HepG2 (cell line): ENCODE results near the gene KIF7. TPM values are rescaled to one million over a fixed set of nuclear protein-coding genes. Genes with fewer than 3 reads are reported as not detected.
A peak's percentile ranks its signal among the peaks of the same experiment; 100 is the strongest.

ENCODE experiments used
- ATAC-seq: fragments of 200-7000 bp; cut with Tn5 transposase; 3 replicates; pipeline ENCODE4 v1.9.1; 2020; ENCODE audit warnings: mild to moderate bottlenecking, moderate library complexity
- BruUV-seq: library from RNA; stranded (reverse); fragments of 400-500 nt; replicated peaks from 2 replicates; lab custom pipeline; 2021; lab: Mats Ljungman, UMichigan
- CTCF ChIA-PET: fragments of 300-600 bp; formaldehyde crosslinking; extraction: SDS; loops from one replicate; lab custom pipeline; 2021; ENCODE audit warnings: low total read pairs, inconsistent platforms, low intra/inter-chr PET ratio; lab: Yijun Ruan, JAX
- POLR2A ChIA-PET: fragments of 350-600 bp; sonication (Branson Sonifier 250); formaldehyde crosslinking; loops from one replicate; lab custom pipeline; 2020; ENCODE audit warnings: antibody characterized with exemption, inconsistent platforms; lab: Yijun Ruan, JAX
- DNase-seq: peaks from one replicate; pipeline ENCODE4 v3.0.0-alpha.2; 2015; ENCODE audit warnings: low spot score
- FAIRE-seq: peaks from 3 replicates; lab custom pipeline; 2011; peaks lifted over from hg19 to GRCh38; lab: Jason Lieb, UNC
- H2AFZ ChIP-seq: one replicate; pipeline ENCODE4 v1.6.1; 2011; ENCODE audit warnings: low read length, inconsistent platforms
- H3K27ac ChIP-seq: fragments of 300-600 bp; 3 replicates; pipeline ENCODE4 v1.8.0; 2011; ENCODE audit warnings: mixed run types, mild to moderate bottlenecking, mixed read lengths, low read length, inconsistent platforms; ENCODE audit not compliant: insufficient read depth; ENCODE audit errors: extremely low read length
- H3K27me3 ChIP-seq, 2 experiments: fragments of 200-600 bp in 1 of 2; 2 replicates in 1 of 2; 3 replicates in 1 of 2; pipeline versions ENCODE4 v1.6.0 to v1.8.0; 2011; ENCODE audit warnings: low read length in 2 of 2, mild to moderate bottlenecking in 2 of 2, moderate library complexity in 2 of 2, inconsistent platforms in 1 of 2; ENCODE audit not compliant: insufficient read depth in 2 of 2, control insufficient read depth in 1 of 2
- H3K36me3 ChIP-seq, 2 experiments: fragments of 200-600 bp in 1 of 2; replicated peaks in 1 of 2; 2 replicates in 1 of 2; 3 replicates in 1 of 2; pipeline versions ENCODE4 v1.5.1 to v1.8.0; 2011; ENCODE audit warnings: low read length in 2 of 2, inconsistent platforms in 1 of 2; ENCODE audit not compliant: insufficient read depth in 2 of 2, control insufficient read depth in 1 of 2
- H3K4me1 ChIP-seq: 2 replicates; pipeline ENCODE4 v1.5.1; 2012; ENCODE audit warnings: low read length, inconsistent platforms; ENCODE audit not compliant: insufficient read depth
- H3K4me2 ChIP-seq: 2 replicates; pipeline ENCODE4 v1.6.0; 2011; ENCODE audit warnings: low read depth, low read length, inconsistent platforms
- H3K4me3 ChIP-seq, 3 experiments: fragments of 200-600 bp in 1 of 3; sonication (generic), shearing (Covaris generic) in 1 of 3; replicated peaks in 1 of 3; 2 replicates each; pipeline ENCODE4 v1.5.1; 2011 to 2016; ENCODE audit warnings: low read length in 3 of 3, inconsistent platforms in 2 of 3, low read depth in 2 of 3, mild to moderate bottlenecking in 2 of 3, control low read depth in 1 of 3, mixed read lengths in 1 of 3; ENCODE audit not compliant: insufficient read depth in 1 of 3
- H3K79me2 ChIP-seq: one replicate; pipeline ENCODE4 v1.6.1; 2011; ENCODE audit warnings: low read length, inconsistent platforms; ENCODE audit not compliant: insufficient read depth
- H3K9ac ChIP-seq: 2 replicates; pipeline ENCODE4 v1.6.0; 2011; ENCODE audit warnings: mild to moderate bottlenecking, low read depth, low read length, inconsistent platforms; ENCODE audit not compliant: insufficient read depth
- H3K9me3 ChIP-seq: 2 replicates; pipeline ENCODE4 v1.5.1; 2012; ENCODE audit warnings: mild to moderate bottlenecking, low read length
- H4K20me1 ChIP-seq: 2 replicates; pipeline ENCODE4 v1.6.0; 2011; ENCODE audit warnings: inconsistent platforms, mild to moderate bottlenecking, low read length, moderate library complexity; ENCODE audit not compliant: insufficient read depth
- ATRX ChIP-seq: sonication (generic); formaldehyde crosslinking; IDR thresholded peaks from 2 replicates; pipeline ENCODE4 v1.4.0; 2020; ENCODE audit warnings: missing genetic modification reagents, borderline replicate concordance
- FOSL2 ChIP-seq: sonication (generic); formaldehyde crosslinking; IDR thresholded peaks from 2 replicates; pipeline ENCODE4 v1.4.0; 2020; ENCODE audit warnings: missing genetic modification reagents
- FOXA3 ChIP-seq: IDR thresholded peaks from 2 replicates; pipeline ENCODE4 v1.6.1; 2016; ENCODE audit warnings: missing genetic modification reagents, missing compliant biosample characterization
- FOXO4 ChIP-seq: sonication (generic); formaldehyde crosslinking; conservative IDR thresholded peaks from 2 replicates; pipeline ENCODE4 v1.8.1; 2023; ENCODE audit warnings: missing genetic modification reagents
- HMGXB4 ChIP-seq, 2 experiments: sonication (generic) in 1 of 2; formaldehyde crosslinking in 1 of 2; IDR thresholded peaks; 2 replicates each; pipeline versions ENCODE4 v1.4.0 to v1.6.1; 2018 to 2020; ENCODE audit warnings: missing genetic modification reagents in 2 of 2, borderline replicate concordance in 1 of 2, low read depth in 1 of 2, mild to moderate bottlenecking in 1 of 2, missing biosample characterization in 1 of 2
- HNF4G ChIP-seq, 2 experiments: sonication (generic) in 1 of 2; formaldehyde crosslinking in 1 of 2; IDR thresholded peaks; 2 replicates each; pipeline versions ENCODE4 v1.4.0 to v1.6.1; 2011 to 2020; ENCODE audit warnings: borderline replicate concordance in 2 of 2, low read depth in 2 of 2, mild to moderate bottlenecking in 2 of 2, low read length in 1 of 2, missing genetic modification reagents in 1 of 2, moderate library complexity in 1 of 2
- MEIS2 ChIP-seq: sonication (generic); formaldehyde crosslinking; IDR thresholded peaks from 2 replicates; pipeline ENCODE4 v1.9.0; 2021; ENCODE audit warnings: mild to moderate bottlenecking, missing genetic modification reagents
- POGZ ChIP-seq: sonication (generic); formaldehyde crosslinking; IDR thresholded peaks from 2 replicates; pipeline ENCODE4 v1.4.0; 2020; ENCODE audit warnings: mild to moderate bottlenecking, missing genetic modification reagents
- RFX5 ChIP-seq: IDR thresholded peaks from 2 replicates; pipeline ENCODE4 v1.6.1; 2011; ENCODE audit warnings: low read depth, low read length, improper control_type of control experiment
- SPEN ChIP-seq: sonication (generic); formaldehyde crosslinking; IDR thresholded peaks from 2 replicates; pipeline ENCODE4 v1.5.1; 2020; ENCODE audit warnings: low read depth, mild to moderate bottlenecking, missing genetic modification reagents
- STAG1 ChIP-seq: sonication (generic); formaldehyde crosslinking; IDR thresholded peaks from 2 replicates; pipeline ENCODE4 v1.4.0; 2020; ENCODE audit warnings: missing genetic modification reagents
- TOE1 ChIP-seq: sonication (generic); formaldehyde crosslinking; IDR thresholded peaks from 2 replicates; pipeline ENCODE4 v1.4.0; 2020; ENCODE audit warnings: mild to moderate bottlenecking, missing genetic modification reagents
- YY1 ChIP-seq: IDR thresholded peaks from 2 replicates; pipeline ENCODE4 v1.6.1; 2011; ENCODE audit warnings: low read length, low read depth, moderate library complexity, mild to moderate bottlenecking; ENCODE audit not compliant: insufficient read depth, insufficient replicate concordance
- ZNF329 ChIP-seq: sonication (generic); formaldehyde crosslinking; IDR thresholded peaks from 2 replicates; pipeline ENCODE4 v1.9.0; 2021; ENCODE audit warnings: low read depth, mild to moderate bottlenecking, missing genetic modification reagents
- ZNF546 ChIP-seq: sonication (generic); formaldehyde crosslinking; conservative IDR thresholded peaks from 2 replicates; pipeline ENCODE4 v1.8.1; 2023; ENCODE audit warnings: mild to moderate bottlenecking, missing genetic modification reagents
- WGBS: methylation state at CpG from one replicate; pipeline ENCODE4 v1.1.6; 2017; ENCODE audit warnings: low lambda C conversion rate; 5-methylcytosine and 5-hydroxymethylcytosine counted together
- in situ Hi-C: cut with HindIII; loops from 2 replicates; pipeline ENCODE4 v1.10.0; 2017; ENCODE audit warnings: low pct_unique_long_range_greater_than_20kb; ENCODE audit not compliant: extremely low pct_ligation_motif_present
- intact Hi-C: fragments of 100-400 bp; cut with micrococcal nuclease; formaldehyde crosslinking; loops from one replicate; pipeline ENCODE4 v1.10.0; 2022; ENCODE audit not compliant: unreplicated experiment
- polyA plus RNA-seq, 8 experiments: library from polyadenylated mRNA; depleted of rRNA in 3 of 8; stranded (reverse) in 7 of 8; unstranded in 1 of 8; fragments of >200 nt; fragmentation: Illumina TruSeq in 4 of 8; extraction: Trizol in 4 of 8; gene quantifications; 2 replicates each; pipeline versions ENCODE4 v1.2.1 to v1.2.3, GENCODE V29; 2011 to 2016; ENCODE audit warnings: low read depth in 4 of 8, missing spikeins in 1 of 8, mixed read lengths in 1 of 8; ENCODE audit not compliant: insufficient read depth in 1 of 8
- total RNA-seq, 5 experiments: library from RNA; depleted of rRNA; stranded (reverse); fragments of >200 nt; fragmentation: Illumina TruSeq; extraction: Trizol; gene quantifications; 2 replicates each; pipeline ENCODE4 v1.2.3, GENCODE V29; 2016; ENCODE audit warnings: low read depth in 1 of 5
- TF ChIP-seq, protein P1 (sequence below): sonication (generic); formaldehyde crosslinking; IDR thresholded peaks from 2 replicates; pipeline ENCODE4 v1.4.0; 2020; ENCODE audit warnings: missing genetic modification reagents
- TF ChIP-seq, protein P2 (sequence below): sonication (generic); formaldehyde crosslinking; IDR thresholded peaks from 2 replicates; pipeline ENCODE4 v1.8.0; 2022; ENCODE audit warnings: low read depth, missing genetic modification reagents

The KIF7 gene
- total and polyA plus RNA-seq, 2 of the 13 experiments (the other 11 are each of a cell fraction or from before 2014, with no cell fraction given), result 1.5 to 6.2 TPM

DNA sequence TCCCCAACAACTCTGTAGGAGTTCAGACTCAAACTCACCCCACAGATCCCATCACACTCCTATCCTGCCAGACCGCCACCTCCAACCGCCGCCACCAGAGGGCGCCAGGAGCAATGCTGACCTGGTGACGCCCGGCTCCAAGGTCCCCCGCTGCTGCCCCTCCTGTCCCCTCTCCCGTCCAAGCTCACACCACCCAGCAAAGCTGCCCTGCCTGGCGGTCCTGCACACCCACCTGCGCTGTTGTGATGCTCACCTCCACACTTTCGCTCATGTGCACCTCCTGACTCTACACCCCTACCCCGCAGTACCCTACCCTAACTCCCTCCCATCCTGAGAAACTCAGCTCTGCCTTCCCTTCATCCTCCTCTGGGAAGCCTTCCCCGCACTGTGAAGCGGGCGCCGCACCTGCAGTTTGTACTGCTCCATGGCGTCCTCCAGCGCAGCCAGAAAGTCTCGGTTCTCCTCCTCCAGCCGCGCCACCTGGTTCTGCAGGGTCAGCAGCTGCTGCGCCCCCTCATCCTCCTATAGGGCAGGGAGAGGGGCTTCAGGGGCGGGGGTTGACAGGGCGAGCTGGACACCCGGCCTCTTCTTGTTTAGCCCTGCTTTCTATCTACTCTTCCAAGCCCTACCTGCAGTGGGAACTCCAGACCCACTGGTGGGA is 7.9 kb downstream of the KIF7 start:
- H3K79me2 ChIP-seq, result no peaks in the 10 kb centered on the region
- H3K4me2 ChIP-seq, result peak overlapping the region; percentile 59
- ChIA-PET CTCF (interaction anchor here (2.1 kb wide), 1 partner anchor 27 kb away, joined by 28 read pairs; no protein-coding TSS in a partner anchor), POLR2A (interaction anchor here (1.0 kb wide), 1 partner anchor 33 kb away, joined by 3 read pairs; no protein-coding TSS in a partner anchor)
- no peak overlapping the region for H3K27ac ChIP-seq
- H3K4me1 ChIP-seq, result peaks cover 6% of the 10 kb centered on the region; the same call in 1 of the 2 replicates
- ATAC-seq (peak; percentile 95), DNase-seq (peak; percentile 57), FAIRE-seq (peak; percentile 60)
- no peaks in the 10 kb centered on the region for H3K27me3 ChIP-seq
- intact Hi-C loops (loop anchor here (1.0 kb wide), 1 partner anchor 27 kb away; no protein-coding TSS in a partner anchor), in situ Hi-C loops (no loop called here)
- no peaks in the 10 kb centered on the region for H4K20me1 ChIP-seq
- H2AFZ ChIP-seq, result no peak overlapping the region
- WGBS, result 72% methylated on average over 19 of the region's 25 CpGs
- BruUV-seq, result no TSS peak
- H3K9me3 ChIP-seq, result no peaks in the 10 kb centered on the region
- H3K4me3 ChIP-seq, result peak overlapping the region in 1 of 3 experiments; percentile 32; a peak in 1 of 6 replicates
- H3K9ac ChIP-seq, result no peak overlapping the region
- no peaks in the 10 kb centered on the region; a peak in 1 of 5 replicates for H3K36me3 ChIP-seq
- TF ChIP-seq YY1, result peak; percentile 53
- no peak for TF ChIP-seq POGZ
- TF ChIP-seq ATRX (CRISPR knock-in tag), result no peak
- TF ChIP-seq HNF4G (IDR thresholded peaks at IDR 0.05; ENCODE audit: borderline replicate concordance, low read depth, low read length), result peak; percentile 19; the same call in 1 of the 2 replicates
- no peak for TF ChIP-seq HNF4G (CRISPR knock-in tag; IDR thresholded peaks at IDR 0.05; ENCODE audit: borderline replicate concordance, low read depth)
- TF ChIP-seq SPEN, result 0 out of 2 replicates have a peak, but pooled peaks have one; percentile 31
- TF ChIP-seq, protein P1, sequence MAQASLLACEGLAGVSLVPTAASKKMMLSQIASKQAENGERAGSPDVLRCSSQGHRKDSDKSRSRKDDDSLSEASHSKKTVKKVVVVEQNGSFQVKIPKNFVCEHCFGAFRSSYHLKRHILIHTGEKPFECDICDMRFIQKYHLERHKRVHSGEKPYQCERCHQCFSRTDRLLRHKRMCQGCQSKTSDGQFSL (CRISPR knock-in tag), result 0 out of 2 replicates have a peak, but pooled peaks have one; percentile 31
- TF ChIP-seq FOSL2 (CRISPR knock-in tag), result 0 out of 2 replicates have a peak, but pooled peaks have one; percentile 21
- TF ChIP-seq ZNF329 (CRISPR knock-in tag), result no peak
- no peak for TF ChIP-seq ZNF546
- no peak for TF ChIP-seq FOXO4 (CRISPR knock-in tag)
- TF ChIP-seq, protein P2, sequence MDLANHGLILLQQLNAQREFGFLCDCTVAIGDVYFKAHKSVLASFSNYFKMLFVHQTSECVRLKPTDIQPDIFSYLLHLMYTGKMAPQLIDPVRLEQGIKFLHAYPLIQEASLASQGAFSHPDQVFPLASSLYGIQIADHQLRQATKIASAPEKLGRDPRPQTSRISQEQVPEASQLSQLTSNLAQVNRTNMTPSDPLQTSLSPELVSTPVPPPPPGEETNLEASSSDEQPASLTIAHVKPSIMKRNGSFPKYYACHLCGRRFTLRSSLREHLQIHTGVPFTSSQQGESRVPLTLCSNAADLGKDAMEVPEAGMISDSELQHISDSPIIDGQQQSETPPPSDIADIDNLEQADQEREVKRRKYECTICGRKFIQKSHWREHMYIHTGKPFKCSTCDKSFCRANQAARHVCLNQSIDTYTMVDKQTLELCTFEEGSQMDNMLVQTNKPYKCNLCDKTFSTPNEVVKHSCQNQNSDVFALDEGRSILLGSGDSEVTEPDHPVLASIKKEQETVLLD, result no peak
- 0 out of 2 replicates have a peak, but pooled peaks have one; percentile 23 for TF ChIP-seq MEIS2 (CRISPR knock-in tag)
- TF ChIP-seq TOE1 (CRISPR knock-in tag), result no peak
- TF ChIP-seq FOXA3, result 0 out of 2 replicates have a peak, but pooled peaks have one; percentile 14
- TF ChIP-seq RFX5, result no peak
- 0 out of 4 replicates have a peak, but pooled peaks of 1 of the 2 experiments have one; percentile 41 for TF ChIP-seq HMGXB4 (CRISPR knock-in tag; IDR thresholded peaks at IDR 0.05; ENCODE audit: borderline replicate concordance in 1 of 2, low read depth in 1 of 2)
- TF ChIP-seq STAG1 (CRISPR knock-in tag), result peak; percentile 63
